ENCODE data around the gene FBLN1.
"Not testable (repeated sequence)": the region's sequence is repeated elsewhere in the genome, so short reads cannot be mapped to it uniquely, and the experiment has no call there.

The FBLN1 gene

GRCh38 chr22:45608045-45608444 is 105.4 kb downstream of the FBLN1 start:
- not testable (repeated sequence) for DNase-seq (ENCODE audit: low read depth in 2 of 2)

GRCh38 chr22:45608763-45609180 is 106.1 kb downstream of the FBLN1 start:
- DNase-seq (ENCODE audit: low read depth in 2 of 2): peak in 1 of 2 experiments; percentile 43

- no peak for DNase-seq (ENCODE audit: low read depth in 2 of 2)
Observed at GRCh38 chr22:45612451-45612901, 109.8 kb downstream of the FBLN1 start.

DNA sequence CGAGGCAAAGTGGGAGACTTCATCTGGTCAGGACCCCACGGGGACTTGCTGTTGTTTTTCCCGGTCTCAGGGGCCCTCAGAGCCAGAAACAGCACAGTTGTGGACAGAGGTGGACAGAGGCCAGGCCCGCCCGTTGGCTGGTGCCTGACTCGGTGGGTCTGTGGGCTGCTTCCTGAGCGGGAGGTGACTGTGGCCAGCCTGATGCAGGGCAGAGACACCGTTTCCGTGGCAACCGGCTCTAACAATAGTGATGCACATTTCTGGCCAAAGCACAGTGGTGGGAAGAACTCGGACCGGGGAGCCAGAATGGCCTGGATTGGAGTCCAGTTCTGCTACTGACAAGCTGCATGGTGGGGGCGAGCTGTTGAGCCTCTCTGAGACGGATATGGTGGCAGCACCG is 110.3 kb downstream of the FBLN1 start:
- no peak for DNase-seq (ENCODE audit: low read depth in 2 of 2)

DNA sequence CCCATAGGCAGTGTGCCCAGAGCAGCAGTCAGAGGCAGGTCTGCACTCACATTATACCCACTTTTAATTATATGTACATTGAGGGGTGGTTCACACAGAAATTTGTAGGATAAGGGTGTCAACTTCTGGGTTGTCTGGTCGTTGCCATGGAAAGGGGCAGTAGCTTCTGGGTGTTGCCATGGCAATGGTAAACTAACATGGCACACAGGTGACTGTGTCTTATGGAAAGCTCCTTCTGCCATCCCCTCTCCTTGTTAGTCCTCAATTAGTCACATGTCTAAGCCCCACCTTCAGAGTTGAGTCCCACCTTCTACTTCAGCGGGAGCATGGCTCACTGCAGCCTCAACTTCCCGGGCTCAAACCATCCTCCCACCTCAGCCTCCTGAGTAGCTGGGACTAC is 112.7 kb downstream of the FBLN1 start:
- DNase-seq (ENCODE audit: low read depth in 2 of 2): no peak

DNA sequence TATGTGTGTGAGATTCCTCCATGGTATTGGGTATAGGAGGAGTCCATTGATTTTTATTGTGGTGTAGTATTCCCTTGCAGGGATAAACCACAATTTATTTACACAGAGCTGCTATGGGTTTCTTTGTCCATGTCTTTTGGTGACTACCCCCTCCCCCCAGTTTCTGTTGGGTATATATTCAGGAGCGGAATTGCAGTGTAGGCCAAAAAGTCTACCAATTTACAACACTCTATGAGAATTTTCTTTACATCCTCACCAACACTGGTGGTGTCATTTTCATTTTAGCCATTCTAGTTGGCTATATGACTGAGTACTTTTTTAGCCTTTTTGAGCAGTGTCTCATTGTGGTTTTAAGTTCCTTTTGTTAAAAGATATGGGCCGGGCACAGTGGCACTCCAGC is 113.7 kb downstream of the FBLN1 start:
- no peak for DNase-seq (ENCODE audit: low read depth in 2 of 2)

DNA sequence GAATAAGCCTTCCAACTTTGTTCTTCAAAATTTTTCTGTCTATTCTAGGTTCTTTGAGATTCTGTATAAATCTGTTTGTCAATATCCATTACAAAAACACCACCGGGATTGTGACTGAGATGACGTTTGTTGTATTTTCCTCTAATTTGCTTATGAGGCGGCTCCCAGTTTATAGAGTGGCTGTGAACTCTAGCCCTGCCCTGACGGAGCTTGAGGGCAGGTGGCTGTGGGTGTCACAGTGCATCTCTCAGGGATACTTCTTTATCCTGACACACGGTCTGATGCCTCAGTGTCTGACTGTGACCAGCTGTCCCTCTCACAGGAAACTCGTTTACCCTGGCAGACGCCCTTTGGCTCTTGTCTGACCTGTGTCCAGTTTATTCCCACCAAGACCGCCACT is 115.3 kb downstream of the FBLN1 start:
- DNase-seq (ENCODE audit: low read depth in 2 of 2): no peak

DNA sequence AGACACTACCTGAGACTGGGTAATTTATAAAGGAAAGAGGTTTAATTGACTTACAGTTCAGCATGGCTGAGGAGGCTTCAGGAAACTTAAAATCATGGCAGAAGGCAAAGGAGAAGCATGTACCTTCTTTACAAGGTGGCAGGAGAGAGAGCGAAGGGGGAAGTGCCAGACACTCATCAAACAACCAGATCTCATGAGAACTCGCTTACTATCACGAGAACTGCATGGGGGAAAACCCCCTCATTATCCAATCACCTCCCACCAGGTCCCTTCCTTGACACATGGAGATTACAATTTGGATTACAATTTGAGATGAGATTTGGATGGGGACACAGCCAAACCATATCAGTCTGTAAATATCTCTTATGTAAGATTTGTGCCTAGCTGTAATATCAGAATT is 118.0 kb downstream of the FBLN1 start:
- DNase-seq (ENCODE audit: low read depth in 2 of 2): no peak

DNA sequence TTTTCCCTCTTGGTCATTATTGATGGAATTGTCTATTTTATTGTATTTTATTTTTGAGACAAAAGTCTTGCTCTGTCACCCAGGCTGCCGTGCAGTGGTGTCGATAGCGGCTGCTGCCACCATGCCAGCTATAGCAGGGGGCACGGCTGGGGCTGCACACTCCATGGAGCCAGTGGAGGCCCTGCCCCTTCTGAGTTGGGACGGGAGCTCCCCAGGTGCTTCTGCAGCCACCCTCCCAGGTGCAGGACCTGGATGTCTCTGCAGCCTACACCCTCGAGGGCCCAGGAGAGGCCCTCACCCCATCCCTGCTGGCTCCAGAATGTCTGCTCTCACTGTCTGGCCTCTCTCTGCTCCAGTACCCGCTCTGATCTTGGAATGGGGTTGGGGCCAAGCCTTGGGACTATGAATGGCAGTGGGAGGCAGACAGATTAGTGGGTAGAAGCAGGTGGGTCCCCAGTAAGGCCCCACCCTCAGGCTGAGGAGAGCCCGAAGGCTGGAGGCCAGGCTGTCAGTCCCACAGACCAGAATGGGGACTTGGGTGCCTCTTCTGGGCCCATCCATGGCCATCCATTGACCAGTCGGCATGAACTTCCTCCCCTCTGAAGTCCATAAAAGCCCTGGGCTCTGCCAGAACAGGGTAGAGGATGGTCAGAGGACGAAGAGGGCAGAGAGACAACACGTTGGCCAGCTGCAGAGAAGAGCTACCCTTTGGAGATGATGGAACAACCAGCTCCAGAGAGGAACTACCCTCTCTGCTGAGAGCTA is 119.3 kb downstream of the FBLN1 start:
- DNase-seq (ENCODE audit: low read depth in 2 of 2): no peak

- not testable (repeated sequence) for DNase-seq (ENCODE audit: low read depth in 2 of 2)
Observed at GRCh38 chr22:45623464-45624145, 120.9 kb downstream of the FBLN1 start.

GRCh38 chr22:45626198-45626651 is 123.5 kb downstream of the FBLN1 start:
- no peak for DNase-seq (ENCODE audit: low read depth in 2 of 2)

- no peak for DNase-seq (ENCODE audit: low read depth in 2 of 2)
Observed at GRCh38 chr22:45627489-45628233, 125.0 kb downstream of the FBLN1 start.

GRCh38 chr22:45628515-45628914 is 125.8 kb downstream of the FBLN1 start:
- no peak for DNase-seq (ENCODE audit: low read depth in 2 of 2)

DNA sequence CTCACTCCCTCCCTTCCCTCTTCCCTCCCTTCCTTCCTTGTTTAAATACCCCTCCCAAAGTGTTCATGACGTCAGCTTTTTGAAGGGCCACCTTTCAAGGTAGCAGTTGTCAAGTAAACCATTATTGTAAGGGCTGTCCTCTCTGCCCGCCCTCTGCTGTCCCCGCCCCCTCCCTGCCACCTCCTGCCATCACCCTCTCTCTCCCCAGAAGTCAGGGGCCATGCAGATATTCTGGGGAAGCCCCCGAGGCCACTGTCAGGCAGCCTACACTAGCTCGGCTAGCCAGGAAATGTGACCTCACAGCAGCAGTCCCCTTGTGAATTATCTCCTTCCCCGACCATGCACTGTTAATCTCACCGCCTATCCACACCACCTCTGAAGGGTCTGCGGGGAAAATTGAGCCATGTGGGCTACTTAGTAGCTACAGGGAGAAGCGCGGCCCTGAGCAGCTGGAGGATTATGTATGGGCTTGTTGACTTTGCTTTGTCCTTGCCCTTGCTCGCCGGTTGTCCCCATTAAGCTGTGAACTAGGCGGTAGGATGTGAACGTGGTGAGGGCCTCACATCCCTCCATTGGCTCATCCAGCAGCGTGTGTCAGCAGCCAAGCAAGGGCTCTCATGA is 126.9 kb downstream of the FBLN1 start:
- no peak for DNase-seq (ENCODE audit: low read depth in 2 of 2)

DNA sequence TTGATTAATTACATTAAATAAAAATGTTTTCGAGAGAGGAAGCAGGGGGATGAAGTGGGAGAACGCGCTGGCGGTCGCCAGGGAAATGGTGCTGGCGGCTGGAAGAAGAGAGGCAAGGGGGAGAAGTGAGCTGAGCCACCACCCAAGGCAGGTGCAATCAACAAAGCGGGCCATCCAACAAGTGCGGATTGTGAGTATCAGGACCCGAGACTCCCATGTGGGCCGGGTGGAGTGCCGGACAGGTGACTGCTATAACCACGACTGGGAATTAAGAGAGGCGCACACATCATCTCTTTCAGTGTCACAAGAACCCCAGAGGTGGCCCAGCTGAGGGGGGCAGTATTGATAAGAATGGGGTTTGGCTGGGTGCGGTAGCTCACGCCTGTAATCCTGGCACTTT is 127.8 kb downstream of the FBLN1 start:
- no peak for DNase-seq (ENCODE audit: low read depth in 2 of 2)

DNA sequence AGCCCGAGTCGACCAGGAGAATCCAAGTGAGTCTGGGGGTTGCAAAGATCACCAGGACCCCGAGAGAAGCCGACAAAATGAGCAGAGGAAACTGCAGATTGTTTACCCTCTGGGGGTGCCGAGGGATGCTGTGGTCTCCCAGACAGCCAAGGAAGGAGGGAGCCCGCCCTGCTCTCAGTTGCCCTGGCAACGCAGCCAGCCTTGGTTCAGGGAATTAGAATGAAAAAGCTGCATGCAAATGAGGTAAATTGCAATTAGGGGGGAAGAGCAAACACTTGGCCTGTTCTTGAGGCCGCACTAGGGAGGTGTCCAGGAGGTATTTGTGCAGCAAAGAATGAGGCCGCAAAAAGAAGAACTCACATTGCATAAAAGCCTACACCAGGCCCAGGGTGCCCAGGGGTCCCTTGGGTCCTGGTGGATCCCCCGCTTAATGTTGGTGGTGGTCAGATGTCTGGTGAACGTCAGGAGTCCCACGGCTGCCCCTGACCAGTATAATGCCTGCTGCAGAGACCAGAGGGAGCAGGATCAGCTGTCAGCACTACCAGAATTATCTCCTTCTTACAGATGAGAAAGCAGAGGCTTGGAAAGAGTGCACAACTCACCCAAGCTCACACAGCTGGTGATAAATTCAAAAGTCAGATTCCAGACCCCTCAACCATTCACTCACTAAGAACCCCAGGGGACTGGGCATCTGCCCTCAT is 128.6 kb downstream of the FBLN1 start:
- no peak for DNase-seq (ENCODE audit: low read depth in 2 of 2)

- DNase-seq (ENCODE audit: low read depth in 2 of 2): no peak
Observed at GRCh38 chr22:45631841-45632238, 129.2 kb downstream of the FBLN1 start.

- DNase-seq (ENCODE audit: low read depth in 2 of 2): no peak
Observed at GRCh38 chr22:45632791-45633515, 130.3 kb downstream of the FBLN1 start.

GRCh38 chr22:45636683-45637082 is 134.0 kb downstream of the FBLN1 start:
- DNase-seq (ENCODE audit: low read depth in 2 of 2): no peak

DNA sequence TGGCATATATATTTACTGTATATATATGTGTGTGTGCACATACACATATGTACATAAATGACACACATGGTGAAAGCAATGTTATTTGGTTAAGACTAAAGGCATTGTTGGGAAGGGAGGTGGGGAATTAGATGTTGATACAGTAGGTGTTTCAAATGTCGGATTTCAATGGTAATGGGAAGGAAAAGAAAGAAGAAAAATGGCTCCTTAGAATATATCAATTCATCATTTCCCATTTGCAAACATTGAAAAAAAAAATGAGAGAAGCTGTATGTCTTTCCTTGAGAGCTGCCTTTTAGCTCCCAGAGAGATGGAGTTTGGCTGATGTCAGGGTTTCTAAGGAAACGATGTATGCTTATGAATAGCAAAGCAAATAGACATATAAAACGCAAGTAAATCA is 135.5 kb downstream of the FBLN1 start:
- DNase-seq (ENCODE audit: low read depth in 2 of 2): no peak
